Raji (cell line): ENCODE results near the gene PHYHIPL.

Experiments
- POLR2A ChIP-seq: IDR thresholded peaks from 2 replicates; pipeline ENCODE4 v1.6.1; 2011; ENCODE audit warnings: low read depth, low read length, control low read depth; ENCODE audit not compliant: insufficient read depth

PHYHIPL gene

GRCh38 chr10:59271160-59271559 is 94.7 kb downstream of the PHYHIPL start:
- TF ChIP-seq POLR2A, result no peak

- TF ChIP-seq POLR2A, result no peak
These were observed 95.6 kb downstream of the PHYHIPL start for GRCh38 chr10:59272061-59272460.

- no peak for TF ChIP-seq POLR2A
These were observed 97.0 kb downstream of the PHYHIPL start for GRCh38 chr10:59273445-59273844.

DNA sequence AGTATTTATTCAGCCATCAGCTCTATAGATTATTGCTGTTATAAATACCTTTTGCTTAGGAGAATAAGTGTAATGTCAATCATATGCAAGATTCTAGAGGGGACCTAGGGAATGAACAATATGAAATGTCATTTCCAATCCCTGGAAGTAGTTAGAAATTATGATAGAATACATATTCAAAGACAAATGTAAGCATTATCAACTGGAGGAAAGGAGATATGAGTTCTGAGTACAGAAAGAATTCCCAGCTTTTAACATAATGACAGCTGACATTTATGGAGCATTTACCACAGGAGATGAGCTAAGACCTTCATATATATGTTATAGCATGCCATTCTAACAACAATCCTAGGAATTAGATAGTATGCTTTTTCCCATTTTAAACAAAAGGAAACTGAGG is 99.7 kb downstream of the PHYHIPL start:
- no peak for TF ChIP-seq POLR2A

GRCh38 chr10:59276919-59277318 is 100.5 kb downstream of the PHYHIPL start:
- no peak for TF ChIP-seq POLR2A

GRCh38 chr10:59279476-59279875 is 103.0 kb downstream of the PHYHIPL start:
- TF ChIP-seq POLR2A, result no peak

DNA sequence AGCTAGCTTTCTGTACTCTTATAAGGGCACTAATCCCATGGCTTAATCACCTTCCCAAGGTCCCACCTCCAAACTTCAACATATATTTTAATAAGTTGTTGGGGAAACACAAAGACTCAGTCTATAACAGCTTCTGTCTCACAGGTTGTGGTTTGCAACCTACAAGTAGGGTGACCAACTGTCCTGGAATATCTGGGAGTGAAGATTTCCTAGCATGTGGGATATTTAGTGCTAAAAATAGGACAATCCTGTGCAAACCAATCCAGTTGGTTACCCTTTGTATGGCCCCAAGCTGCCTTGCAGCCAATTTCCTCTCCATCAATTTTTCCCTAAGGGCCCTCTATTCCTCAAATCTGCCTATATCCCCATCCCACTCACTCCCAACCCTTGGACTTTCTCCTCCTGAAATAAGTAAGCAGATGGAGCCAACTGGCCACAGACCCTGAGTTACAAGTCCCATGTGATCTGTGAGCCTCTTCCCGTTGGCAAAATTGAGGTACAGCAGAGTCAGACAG is 103.6 kb downstream of the PHYHIPL start:
- TF ChIP-seq POLR2A, result no peak

GRCh38 chr10:59281861-59282260 is 105.4 kb downstream of the PHYHIPL start:
- TF ChIP-seq POLR2A, result no peak

GRCh38 chr10:59283456-59284091 is 107.1 kb downstream of the PHYHIPL start:
- no peak for TF ChIP-seq POLR2A

GRCh38 chr10:59284118-59284975 is 107.9 kb downstream of the PHYHIPL start:
- TF ChIP-seq POLR2A, result no peak

DNA sequence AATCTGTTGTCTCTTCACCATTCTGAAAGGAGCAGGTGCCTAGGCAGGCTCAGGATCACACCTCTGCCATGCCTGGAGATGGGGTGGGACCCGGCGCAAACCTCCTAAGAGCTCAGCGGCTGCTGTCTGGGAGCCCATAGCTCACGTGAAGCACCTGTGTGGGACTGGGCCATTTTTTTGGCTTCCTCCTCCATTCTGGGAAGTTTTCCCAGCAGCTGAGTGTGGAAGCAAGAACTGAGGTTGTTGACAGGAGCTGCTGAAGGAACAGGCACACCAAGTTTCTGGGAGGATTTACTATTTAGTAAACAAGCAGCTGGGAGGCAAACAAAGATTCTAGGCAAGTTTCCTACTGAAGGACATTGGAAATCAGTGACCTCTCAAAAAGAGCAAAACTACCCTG is 108.6 kb downstream of the PHYHIPL start:
- TF ChIP-seq POLR2A, result no peak

DNA sequence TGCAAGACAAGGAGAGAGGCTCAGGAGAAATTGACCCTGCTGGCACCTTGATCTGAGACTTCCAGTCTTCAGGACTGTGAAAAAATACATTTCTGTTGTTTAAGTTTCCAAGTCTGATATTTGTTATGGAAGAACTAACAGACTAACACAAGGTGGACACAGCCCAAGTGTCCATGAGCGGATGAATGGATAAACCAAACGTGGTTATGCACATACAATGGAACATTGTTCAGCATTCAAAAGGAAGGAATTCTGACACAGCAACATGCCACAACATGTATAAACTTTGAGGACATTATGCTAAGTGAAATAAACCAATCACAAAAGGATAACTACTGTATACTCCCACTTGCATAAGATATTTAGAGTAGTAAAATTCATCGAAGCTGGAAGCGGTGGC is 109.4 kb downstream of the PHYHIPL start:
- TF ChIP-seq POLR2A, result no peak

GRCh38 chr10:59287587-59288255 is 111.3 kb downstream of the PHYHIPL start:
- no peak for TF ChIP-seq POLR2A

- TF ChIP-seq POLR2A, result no peak
These were observed 113.4 kb downstream of the PHYHIPL start for GRCh38 chr10:59289853-59290252.

GRCh38 chr10:59290448-59290847 is 114.0 kb downstream of the PHYHIPL start:
- TF ChIP-seq POLR2A, result no peak
